ENCODE data around the gene SPATA1.

- TF ChIP-seq POLR2AphosphoS5 (IDR thresholded peaks at IDR 0.05), result no peak
- TF ChIP-seq CTCF (IDR thresholded peaks at IDR 0.05), result no peak
- no peak for TF ChIP-seq EP300 (IDR thresholded peaks at IDR 0.05; ENCODE audit: low read depth)
- TF ChIP-seq POLR2A (IDR thresholded peaks at IDR 0.05), result no peak
Measured at GRCh38 chr1:84574936-84575335, 68.8 kb downstream of the SPATA1 start.
